SKM-1 treated with dmso at 0.1 percent for 144 hours (cell line): ENCODE measurements around the gene STXBP5.
"Not testable (repeated sequence)": the region's sequence is repeated elsewhere in the genome, so short reads cannot be mapped to it uniquely, and the experiment has no call there.

Experiments used
- DNase-seq: peaks from one replicate; lab custom pipeline; 2025; ENCODE audit not compliant: unreplicated experiment; lab: John Stamatoyannopoulos, UW

STXBP5 gene

DNA sequence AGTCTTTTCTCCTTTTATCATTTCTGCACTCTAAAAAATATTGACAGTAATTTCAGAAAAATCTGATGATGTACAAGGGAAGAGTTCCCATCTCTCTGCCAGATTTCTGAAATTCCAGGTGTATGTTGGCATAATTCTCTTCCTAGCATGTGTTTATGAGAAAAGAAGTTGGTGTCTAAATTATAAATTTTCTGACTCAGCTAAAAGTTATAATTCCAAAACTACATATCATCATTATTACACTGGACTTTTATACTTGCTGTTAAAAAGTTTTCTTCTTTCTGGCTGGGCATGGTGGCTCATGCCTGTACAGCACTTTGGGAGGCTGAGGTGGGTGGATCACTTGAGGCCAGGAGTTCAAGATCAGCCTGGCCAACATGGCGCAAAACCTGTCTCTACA, 168.6 kb downstream of the STXBP5 start:
- DNase-seq: no peak

DNA sequence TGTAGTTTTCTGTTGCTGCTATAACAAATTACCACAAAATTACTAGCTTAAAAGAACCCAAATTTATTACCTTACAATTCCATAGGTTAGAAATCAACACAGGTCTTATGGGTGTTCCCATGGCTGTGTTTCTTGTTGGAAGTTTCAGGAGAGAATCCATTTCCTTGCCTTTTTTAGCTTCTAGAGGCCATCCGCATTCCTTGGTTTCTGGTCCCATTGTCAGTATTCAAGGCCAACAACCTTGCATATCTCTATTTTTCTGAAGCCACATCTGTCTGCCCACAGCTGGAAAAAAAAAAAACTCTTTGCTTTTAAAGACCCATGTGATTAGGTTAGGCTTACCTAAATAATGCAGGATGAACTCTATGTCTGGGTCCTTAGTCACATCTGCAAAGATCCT, 174.6 kb downstream of the STXBP5 start:
- DNase-seq: no peak

DNA sequence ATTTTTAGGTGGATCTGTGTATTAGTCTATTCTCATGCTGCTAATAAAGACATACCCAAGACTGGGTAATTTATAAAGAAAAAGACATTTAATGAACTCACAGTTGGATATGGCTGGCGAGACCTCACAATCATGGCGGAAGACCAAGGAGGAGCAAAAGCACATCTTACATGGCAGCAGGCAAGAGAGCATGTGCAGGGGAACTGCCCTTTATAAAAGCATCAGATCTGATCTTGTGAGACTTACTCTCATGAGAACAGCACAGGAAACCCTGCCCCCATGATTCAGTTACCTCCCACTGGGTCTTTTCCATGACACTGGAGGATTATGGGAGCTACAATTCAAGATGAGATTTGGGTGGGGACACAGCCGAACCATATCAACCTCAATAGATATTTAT, 176.6 kb downstream of the STXBP5 start:
- not testable (repeated sequence) for DNase-seq

DNA sequence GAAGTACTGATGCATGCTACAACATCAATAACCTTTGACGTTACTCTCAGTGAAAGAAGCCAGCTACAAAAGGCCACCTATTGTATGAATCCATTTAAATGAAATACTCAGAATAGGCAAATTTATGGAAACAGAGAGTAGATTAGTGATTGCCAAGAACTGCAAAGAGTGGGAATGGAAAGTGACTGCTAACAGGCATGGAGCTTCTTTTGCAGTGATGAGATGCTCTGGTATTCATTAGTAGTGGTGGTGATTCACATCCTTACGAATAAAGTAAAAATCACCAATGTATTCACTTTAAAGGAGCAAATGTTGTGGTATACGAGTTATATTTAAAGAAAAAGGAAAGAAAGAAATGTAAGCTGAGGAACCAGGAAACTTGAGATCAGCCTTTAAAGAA, 177.5 kb downstream of the STXBP5 start:
- no peak for DNase-seq

DNA sequence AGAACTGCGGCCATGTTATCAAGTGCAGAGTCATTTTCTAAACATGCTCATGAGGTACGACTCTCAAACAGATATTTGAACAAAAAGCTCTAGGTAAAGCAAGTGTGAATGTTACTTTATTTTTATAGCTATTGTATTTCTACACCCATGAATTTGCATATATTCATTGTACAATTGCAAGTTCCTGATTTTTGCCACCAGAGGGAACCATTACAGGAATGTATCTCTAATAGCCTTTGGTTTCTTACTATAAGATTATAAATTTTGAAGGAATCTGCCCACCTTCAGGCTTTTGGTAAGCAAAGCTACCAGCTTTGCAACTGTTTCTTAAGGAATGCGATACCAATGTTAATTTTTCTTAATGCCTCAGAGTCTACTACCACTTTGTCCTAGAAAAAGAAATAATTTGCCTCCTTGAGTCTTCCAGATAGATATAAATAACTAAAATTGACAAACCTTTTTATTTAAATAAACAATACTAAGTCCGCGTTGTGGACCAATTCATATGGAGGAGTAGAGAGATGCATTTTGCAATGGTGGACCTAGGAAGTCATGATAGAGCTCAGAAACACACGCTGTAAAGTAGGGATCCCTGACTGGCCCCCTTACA, 178.8 kb downstream of the STXBP5 start:
- peak; percentile 24 for DNase-seq

DNA sequence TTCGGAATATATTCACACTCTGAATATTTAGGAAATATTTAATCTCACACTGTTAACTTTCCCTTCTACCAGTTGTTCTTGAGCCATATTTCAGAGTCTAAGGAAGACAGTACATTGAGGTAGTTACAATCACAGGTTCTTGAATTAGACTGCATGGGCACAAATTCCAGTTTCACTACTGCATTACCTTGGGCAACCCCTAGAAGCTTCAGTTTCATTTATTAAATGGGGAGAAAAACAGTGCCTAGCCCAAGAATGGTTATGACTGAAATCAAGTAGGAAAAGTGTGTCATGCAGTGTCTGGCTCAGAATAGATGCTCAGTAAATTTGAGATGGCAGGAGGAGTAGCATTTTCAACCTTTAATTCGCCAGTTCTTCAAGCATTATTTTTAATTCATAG, 179.8 kb downstream of the STXBP5 start:
- no peak for DNase-seq

DNA sequence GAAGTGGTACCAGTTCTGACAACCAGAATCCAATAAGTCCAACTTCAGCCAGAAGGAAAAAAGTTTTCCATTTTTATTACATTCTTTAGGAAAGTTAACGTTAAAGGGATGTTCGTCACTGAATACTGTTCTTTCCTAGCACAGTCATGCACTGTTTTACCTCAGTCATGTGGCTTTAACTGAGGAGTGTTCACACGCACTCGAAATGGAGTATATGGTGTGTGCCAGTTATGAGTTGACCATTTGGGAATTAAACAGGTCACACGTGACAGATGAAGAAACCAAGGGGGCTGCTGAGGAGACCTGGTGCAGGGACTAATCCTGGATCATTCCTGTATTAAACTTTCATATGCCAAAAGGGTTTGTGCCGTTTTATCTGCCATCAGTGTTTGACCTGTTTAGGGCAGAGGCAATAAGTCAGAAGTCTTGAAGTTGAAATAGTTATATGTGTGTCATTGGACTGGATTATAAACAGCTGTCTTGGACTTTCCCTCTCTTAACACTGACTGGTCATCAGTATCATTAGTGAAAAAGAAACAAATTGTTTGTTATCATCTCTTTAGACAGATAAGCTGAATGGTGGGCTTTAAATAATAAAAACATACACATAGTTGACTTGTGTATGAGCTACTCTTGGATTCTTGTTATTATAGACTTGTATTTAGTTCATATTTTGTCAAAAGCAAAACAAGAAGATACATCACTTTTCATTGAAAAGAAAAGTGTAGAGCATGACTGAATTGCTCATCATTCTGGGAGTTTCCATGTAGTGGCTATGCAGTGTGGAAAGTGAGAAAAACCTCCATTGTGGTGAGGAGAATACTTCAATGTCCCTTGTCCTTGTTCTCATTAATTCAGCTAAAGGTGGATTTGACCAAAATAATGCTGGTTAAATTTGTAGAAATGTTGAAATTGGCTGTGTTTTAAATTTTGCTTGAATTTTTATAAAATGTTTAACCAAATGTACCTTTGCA, 180.8 kb downstream of the STXBP5 start:
- DNase-seq: no peak

DNA sequence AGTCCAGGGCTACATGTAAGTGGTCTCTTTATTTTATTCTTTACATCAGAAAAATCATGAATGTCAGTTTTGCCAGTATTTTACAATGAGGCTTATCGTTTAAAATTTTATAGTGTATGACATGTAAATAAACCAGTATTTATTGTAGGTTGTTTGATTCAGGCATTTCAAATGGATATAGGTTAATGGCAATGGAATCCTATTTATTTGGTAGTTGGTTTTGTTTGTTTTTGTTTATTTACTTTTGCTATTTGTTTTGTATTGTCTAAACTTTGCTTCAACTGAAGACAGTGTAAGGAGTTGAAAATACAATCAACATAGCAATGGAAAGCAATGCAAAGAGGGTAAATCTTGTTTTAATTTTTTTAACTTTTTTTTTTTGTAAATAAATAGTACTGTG, 185.2 kb downstream of the STXBP5 start:
- DNase-seq: no peak

DNA sequence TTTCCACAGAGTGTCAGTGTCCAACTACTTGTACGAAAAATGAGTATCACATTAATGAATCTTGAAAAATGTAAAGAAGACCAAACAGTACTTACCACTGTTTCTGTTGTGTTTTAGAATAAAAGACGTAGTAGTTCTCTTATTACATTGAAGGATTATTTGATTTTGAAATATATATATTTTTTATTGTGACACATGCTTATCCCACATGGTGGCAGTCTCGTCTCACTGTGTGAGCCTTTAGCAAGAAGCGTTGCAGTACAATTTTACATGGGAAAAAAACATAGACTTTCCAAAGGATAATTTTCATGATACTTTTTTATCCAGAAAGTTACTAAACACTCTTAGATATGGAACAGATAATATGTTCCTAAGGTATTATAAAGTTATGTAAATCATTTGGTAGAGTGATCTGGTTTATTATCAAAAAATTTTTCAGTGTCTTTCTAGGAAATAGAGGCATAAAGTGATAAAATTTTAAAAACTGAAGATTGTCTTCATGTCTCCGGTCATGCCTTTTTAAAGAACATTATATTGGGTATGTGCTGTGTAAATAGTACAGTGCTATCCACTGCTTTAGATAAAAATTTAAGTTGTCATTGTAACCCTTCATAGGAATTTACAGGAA, 186.8 kb downstream of the STXBP5 start:
- no peak for DNase-seq

DNA sequence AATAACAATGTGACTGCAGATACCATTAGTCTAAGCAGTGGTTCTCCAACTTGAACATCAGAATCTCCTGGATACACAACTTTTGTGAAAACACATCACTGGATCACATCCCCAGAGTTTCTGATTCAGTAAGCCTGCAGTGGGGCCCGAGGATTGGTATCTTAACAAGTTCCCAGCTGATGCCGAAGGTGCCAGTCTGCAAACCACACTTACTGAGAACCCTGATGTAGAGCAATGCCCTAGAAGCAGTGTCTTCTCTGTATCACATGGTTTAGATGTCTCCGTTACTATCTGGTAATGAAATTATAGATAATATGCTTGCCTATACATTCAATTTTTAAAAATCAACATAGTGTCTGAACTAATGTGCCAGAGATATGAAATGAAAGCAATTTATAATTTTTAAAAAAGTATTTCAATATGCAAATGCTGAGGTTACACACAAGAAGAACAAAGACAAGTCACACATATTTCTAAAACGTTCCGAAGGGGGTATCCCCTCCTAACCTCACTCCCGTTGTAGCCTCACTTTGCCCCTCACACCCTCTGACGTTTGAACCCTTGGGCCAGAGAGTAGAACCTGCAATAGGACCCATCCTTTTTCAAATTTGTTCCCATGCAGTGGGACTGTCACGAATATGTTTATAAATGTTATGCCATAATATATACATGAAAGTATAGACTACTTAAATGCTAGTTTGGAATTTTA, 188.9 kb downstream of the STXBP5 start:
- DNase-seq: no peak

DNA sequence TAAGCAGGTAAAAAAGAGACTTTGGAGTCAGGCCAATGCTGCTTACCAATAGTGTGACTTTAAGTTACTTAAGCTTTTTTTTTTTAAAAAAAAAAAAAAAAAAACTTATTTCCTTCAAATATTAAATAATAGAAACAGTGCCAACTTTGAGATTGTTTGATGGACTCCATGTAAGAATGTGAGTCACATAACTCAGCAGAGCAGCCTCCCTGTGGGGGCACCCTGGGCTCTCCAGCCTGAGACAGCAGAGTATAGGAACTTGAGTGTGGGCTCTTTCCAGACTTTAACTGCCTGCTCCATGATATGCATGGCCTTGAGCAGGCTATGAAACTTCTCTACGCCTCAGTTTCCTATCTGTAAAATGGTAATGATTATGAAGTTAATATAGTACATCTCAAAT, 190.9 kb downstream of the STXBP5 start:
- no peak for DNase-seq

DNA sequence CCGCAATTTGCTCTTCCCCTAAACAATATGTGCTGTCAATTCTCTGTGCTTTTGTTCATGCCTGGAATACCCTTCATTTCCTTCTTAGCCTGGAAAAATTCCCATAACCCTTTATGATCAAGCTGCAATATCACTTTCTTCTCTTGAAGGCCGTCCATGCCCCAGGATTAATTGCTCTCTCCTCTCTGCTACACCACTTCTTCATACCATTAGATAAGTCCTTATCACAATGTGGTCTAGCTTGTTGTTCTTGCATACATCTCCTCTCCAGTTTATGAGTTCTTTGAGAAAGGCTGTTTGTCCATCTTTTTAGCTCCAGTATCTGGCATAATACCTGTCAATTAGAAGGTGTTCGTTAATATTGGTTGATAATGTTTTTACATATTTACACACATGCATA, 193.1 kb downstream of the STXBP5 start:
- no peak for DNase-seq

DNA sequence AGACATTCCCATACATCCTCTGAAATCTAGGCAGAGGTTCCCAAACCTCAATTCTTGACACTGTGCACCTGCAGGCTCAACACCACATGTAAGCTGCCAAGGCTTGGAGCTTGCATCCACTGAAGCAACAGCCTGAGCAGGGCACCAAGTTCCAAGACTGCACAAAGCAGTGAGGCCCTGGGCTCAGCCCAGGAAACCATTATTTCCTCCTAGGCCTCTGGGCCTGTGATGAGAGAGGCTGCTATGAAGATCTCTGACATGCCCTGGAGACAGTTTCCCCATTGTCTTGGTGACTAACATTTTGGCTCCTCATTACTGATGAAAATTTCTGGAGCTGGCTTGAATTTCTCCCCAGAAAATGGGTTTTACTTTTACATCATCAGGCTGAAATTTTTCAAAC, 196.8 kb downstream of the STXBP5 start:
- no peak for DNase-seq

DNA sequence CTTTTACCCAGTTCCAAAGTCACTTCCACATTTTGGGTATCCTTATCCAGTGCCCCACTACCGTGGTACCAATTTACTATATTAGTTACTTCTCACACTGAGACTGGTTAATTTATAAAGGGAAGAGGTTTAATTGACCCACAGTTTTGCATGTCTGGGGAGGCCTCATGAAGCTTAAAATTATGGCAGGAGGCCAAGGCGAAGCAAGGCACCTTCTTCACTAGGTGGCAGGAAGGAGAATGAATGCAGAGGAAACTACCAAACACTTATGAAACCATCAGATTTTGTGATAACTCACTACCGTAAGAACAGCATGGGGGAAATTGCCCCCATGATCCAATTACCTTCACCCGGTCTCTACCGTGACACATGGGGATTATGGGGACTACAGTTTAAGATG, 197.6 kb downstream of the STXBP5 start:
- DNase-seq: no peak

DNA sequence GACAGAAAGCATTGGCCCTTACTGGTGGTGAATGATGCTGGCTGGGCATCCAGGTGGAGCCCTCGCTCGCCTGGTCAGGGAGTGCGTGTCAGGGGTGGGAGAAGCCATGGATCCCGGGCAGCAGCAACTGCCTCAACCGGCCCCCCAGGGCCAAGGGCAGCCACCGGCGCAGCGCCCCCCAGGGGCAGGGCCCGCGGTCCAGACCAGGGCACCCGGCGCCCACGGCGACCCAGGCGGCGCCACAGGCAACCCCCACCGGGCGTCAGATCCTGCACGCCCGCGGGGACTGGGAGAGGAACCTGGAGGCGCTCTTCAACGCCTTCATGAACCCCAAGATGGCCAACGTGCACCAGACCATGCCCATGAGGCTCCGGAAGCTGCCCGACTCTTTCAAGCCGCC, 202.6 kb downstream of the STXBP5 start:
- no peak for DNase-seq

DNA sequence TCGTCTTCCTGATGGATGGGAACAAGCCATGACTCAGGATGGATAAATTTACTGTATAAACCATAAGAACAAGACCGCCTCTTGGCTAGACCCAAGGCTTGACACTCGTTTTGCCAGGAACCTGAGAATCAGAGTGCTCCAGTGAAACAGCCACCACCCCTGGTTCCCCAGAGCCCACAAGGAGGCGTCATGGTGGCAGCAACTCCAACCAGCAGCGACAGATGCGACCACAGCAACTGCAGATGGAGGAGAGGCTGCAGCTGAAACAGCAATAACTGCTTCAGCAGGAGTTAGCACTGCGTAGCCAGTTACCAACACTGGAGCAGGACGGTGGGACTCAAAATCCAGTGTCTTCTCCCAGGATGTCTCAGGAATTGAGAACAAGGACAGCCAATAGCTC, 203.4 kb downstream of the STXBP5 start:
- no peak for DNase-seq

DNA sequence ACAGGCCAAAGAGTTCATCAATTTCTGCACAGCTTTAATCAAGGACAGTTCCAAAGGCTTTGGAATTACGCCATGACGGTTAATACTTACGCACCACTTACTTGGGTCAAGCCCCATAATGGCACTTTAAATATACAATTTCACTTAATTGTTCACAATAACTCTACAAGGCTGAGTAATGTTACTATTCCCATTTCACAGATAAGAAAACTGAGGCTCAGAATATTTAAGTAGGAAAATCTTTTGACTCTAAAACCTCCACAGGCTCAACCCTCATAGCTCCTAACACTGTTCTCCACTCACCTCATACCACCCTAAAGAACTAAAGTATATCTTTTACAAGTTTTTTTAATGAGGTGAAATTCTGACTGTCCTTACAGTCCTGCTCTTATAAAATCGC, 212.4 kb downstream of the STXBP5 start:
- no peak for DNase-seq

DNA sequence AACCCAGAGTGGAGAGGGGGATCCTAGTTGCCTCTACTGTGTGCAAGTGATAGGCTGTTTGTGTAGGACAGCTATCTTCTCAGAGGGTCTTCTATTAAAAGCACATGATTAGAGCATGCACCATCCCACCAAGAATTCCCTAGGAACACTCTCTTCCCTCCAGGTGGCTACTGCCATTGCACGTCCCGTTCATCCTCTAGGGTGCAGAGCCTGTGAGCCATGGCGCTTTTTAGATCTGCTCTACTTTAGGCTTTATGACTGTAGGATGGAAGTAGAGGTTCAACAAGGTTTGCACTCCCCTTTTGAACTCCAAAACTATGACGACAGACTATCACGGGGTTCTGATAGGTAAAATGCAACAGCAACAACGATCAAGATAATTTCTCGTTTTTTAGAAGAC, 213.7 kb downstream of the STXBP5 start:
- no peak for DNase-seq

DNA sequence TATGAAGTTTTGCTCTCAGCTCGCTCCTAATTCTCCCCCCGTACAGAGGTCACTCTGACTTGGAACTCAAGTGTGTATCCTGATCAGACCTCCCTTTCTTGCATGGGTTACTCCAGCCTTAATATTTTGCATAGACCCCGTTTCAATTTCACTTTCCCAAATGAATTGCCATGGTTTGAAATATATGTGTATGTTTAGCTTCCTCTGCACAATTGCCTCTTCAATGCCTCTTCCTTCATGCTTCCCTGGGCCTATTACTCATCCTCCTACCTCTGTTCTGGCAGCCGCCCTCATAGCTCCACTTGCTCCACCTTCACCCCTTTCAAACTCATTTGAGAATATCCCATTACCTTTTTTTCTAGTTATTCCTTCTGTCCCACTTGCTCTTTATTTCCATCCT, 214.3 kb downstream of the STXBP5 start:
- no peak for DNase-seq

DNA sequence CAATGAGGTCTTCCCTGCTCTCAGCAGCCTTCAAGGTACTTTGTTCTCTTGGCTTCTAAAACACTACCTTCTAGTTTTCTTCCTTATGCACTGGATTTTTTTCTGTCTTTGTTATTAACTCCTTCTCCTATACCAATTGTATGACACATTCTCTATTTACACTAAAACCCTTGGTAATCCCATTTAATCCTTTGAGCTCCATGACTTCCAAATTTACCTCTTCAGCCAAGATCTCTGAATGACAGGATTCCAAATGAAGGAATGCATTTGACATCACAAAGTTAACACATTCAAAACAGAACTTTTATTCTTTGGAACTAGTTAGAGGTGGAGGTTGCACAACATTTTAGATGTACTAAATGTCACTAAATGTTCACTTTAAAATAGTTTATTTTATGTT, 217.7 kb downstream of the STXBP5 start:
- DNase-seq: no peak

DNA sequence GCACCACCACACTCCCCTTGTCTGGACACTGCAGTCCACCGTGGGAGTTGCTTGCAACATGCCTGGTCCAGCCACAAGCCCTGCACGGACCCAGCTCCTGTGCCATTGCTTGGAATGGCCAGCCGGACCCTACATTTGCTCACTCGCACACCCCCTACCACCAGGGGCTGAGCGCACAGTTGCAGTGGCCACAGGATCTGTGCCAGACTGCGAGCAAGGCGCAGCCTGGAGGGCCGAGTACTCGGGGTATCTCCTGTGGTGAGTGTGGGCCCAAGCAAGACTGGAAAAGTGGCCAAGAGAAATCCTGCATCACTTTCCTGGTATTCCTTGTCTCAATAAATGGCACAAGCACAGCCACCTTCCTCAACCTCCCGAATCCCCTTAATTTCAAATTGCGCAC, 218.9 kb downstream of the STXBP5 start:
- no peak for DNase-seq

DNA sequence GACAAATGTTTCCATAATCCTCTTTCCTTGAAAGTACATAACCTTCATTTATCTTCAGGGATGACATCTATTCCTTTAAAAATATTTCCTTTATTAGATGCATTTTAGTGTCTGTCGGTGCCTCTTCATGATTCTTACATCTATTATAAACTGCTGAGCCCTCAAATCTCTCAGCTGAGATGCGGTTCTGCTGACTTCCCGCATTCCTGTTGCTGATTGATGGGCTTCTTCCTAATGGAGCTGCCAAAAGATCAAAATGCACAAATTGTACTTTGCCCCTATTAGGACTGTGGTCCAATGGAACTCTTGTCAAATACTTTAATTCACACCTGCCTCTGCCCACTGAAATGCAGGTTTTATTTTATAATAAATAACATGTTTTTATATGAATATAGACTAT, 225.6 kb downstream of the STXBP5 start:
- no peak for DNase-seq
